ENCODE data around the gene ALG2. TPM values are rescaled to one million over a fixed set of nuclear protein-coding genes. Genes with fewer than 3 reads are reported as not detected.
A peak's percentile ranks its signal among the peaks of the same experiment; 100 is the strongest.

Gene ALG2
- total and polyA plus RNA-seq, 2 donors from 2014 or later = 38.7 to 40.5 TPM

DNA sequence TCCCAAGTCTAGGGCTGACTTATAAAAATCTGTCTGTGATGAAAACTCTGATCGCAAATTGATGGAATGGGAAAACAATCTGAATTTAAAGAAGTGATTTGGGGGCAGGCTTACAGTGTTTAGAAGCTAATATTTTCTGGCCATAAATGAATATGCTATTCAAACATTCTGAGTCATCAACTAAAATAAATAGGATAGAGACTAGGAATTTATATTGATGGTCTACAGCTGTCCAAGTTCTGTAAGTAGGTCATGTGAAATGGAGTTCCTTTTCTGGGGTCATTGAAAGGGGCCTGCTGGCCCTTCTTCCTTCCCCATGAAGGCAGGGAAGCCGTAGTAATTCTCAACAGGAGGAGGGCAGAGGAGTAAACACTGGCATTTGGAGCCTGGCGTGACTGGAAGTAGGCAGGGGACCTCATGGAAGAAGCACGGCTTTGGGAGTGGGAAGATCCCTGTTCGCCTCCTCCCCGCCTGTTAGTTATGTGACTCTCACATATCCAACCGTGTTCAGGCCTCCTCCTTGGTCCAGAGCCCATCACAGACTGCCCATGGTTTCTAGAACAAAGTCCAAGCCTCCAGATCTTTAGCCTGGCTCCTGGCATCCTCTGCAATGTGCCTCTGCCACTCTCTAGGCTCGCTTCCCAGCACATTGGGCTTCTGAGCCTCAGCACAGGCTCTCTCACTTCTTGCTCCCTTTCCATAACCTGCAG lies 31.7 kb downstream of the ALG2 start:
- Histone ChIP-seq H3K36me3 (ENCODE audit: control insufficient read depth in 2 of 3, insufficient read depth in 3 of 3, low read length in 3 of 3) (no peaks in the 10 kb centered on the region), H3K27ac (ENCODE audit: low read depth in 2 of 2, low read length in 2 of 2) (no peak overlapping the region), H3K27me3 (ENCODE audit: control insufficient read depth, insufficient read depth, low read length) (no peaks in the 10 kb centered on the region), H3K9me3 (ENCODE audit: control insufficient read depth in 2 of 3, insufficient read depth in 1 of 3, low read length in 3 of 3) (no peaks in the 10 kb centered on the region), H3K9ac (ENCODE audit: low read length in 3 of 3) (no peak overlapping the region), H3K4me1 (ENCODE audit: control insufficient read depth in 2 of 3, insufficient read depth in 2 of 3, low read depth in 1 of 3, low read length in 3 of 3) (peaks cover 0 to 2% (median 0%) of the 10 kb centered on the region in 3 donors), H3K4me3 (ENCODE audit: low read length in 3 of 3) (no peak overlapping the region)
- peak in 1 of 5 donors; percentile 57 for DNase-seq
- FAIRE-seq = no peak
- intact Hi-C loops (cut with DNase I) = no loop called here
- TF ChIP-seq CTCF (IDR thresholded peaks at IDR 0.05; ENCODE audit: borderline replicate concordance, extremely low read depth, insufficient read depth) = no peak

- DNase-seq = no peak
- H3K9me3 ChIP-seq (ENCODE audit: control insufficient read depth in 2 of 3, insufficient read depth in 1 of 3, low read length in 3 of 3) = no peaks in the 10 kb centered on the region
- FAIRE-seq = no peak
- peaks cover 0 to 6% (median 0%) of the 10 kb centered on the region in 3 donors for H3K4me1 ChIP-seq (ENCODE audit: control insufficient read depth in 2 of 3, insufficient read depth in 2 of 3, low read depth in 1 of 3, low read length in 3 of 3)
- H3K36me3 ChIP-seq (ENCODE audit: control insufficient read depth in 2 of 3, insufficient read depth in 3 of 3, low read length in 3 of 3) = no peaks in the 10 kb centered on the region
- H3K27me3 ChIP-seq (ENCODE audit: control insufficient read depth, insufficient read depth, low read length) = no peaks in the 10 kb centered on the region
- no peak overlapping the region for H3K4me3 ChIP-seq (ENCODE audit: low read length in 3 of 3)
- no peak overlapping the region for H3K27ac ChIP-seq (ENCODE audit: low read depth in 2 of 2, low read length in 2 of 2)
- TF ChIP-seq CTCF (IDR thresholded peaks at IDR 0.05; ENCODE audit: borderline replicate concordance, extremely low read depth, insufficient read depth) = no peak
- intact Hi-C loops (cut with DNase I) = no loop called here
- no peak overlapping the region for H3K9ac ChIP-seq (ENCODE audit: low read length in 3 of 3)
Measured at GRCh38 chr9:99189186-99189585, 32.6 kb downstream of the ALG2 start.

GRCh38 chr9:99187311-99187710 lies 34.4 kb downstream of the ALG2 start:
- Histone ChIP-seq H3K36me3 (ENCODE audit: control insufficient read depth in 2 of 3, insufficient read depth in 3 of 3, low read length in 3 of 3) (no peaks in the 10 kb centered on the region), H3K9me3 (ENCODE audit: control insufficient read depth in 2 of 3, insufficient read depth in 1 of 3, low read length in 3 of 3) (no peaks in the 10 kb centered on the region), H3K4me3 (ENCODE audit: low read length in 3 of 3) (no peak overlapping the region), H3K9ac (ENCODE audit: low read length in 3 of 3) (no peak overlapping the region), H3K4me1 (ENCODE audit: control insufficient read depth in 2 of 3, insufficient read depth in 2 of 3, low read depth in 1 of 3, low read length in 3 of 3) (peaks cover 0 to 6% (median 0%) of the 10 kb centered on the region in 3 donors), H3K27ac (ENCODE audit: low read depth in 2 of 2, low read length in 2 of 2) (no peak overlapping the region), H3K27me3 (ENCODE audit: control insufficient read depth, insufficient read depth, low read length) (no peaks in the 10 kb centered on the region)
- FAIRE-seq (no peak), DNase-seq (no peak)
- TF ChIP-seq CTCF (IDR thresholded peaks at IDR 0.05; ENCODE audit: borderline replicate concordance, extremely low read depth, insufficient read depth) = no peak
- intact Hi-C loops (cut with DNase I) = no loop called here

All from kidney (tissue), 14 donors.